Iris pigment epithelial cell (primary cell): ENCODE measurements around the gene UBAP1L.
"Not testable (repeated sequence)": the region's sequence is repeated elsewhere in the genome, so short reads cannot be mapped to it uniquely, and the experiment has no call there.

Experiments
- DNase-seq: peaks from one replicate; pipeline ENCODE4 v3.0.0-alpha.2; 2011; ENCODE audit warnings: low read depth

The UBAP1L gene

DNA sequence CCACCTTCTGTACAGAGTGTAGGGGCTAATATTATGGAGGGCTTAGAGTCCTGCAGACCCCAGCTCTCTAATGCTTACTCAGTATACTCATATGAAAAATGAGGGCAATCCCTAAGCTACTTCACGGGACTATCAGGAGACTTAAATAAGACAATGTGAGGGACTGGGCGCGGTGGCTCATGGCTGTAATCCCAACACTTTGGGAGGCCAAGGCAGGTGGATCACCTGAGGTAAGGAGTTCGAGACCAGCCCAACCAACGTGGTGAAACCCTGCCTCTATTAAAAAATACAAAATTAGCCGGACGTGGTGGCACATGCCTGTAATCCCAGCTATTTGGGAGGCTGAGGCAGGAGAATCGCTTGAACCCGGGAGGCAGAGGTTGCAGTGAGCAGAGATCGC lies 15.2 kb downstream of the UBAP1L start:
- not testable (repeated sequence) for DNase-seq

DNA sequence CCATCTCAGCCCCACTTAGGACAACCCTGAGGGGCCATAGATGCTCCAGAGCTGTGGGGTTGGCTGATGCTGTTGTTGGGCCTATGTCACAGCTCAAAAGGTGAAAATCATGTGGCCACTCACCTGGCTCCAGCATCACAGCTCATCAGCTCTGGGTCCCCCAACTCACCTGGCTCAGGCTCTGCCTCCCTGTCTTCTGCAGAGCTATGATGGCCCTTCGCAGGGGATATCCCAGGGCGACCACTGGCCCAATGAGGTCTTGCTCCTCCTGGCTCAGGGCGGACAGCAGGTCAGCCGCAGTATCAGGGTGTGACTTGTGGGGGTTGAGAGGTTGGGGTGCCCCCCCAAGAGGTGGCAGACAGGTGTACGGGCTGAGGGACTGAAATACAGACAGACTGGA lies 15.7 kb downstream of the UBAP1L start:
- DNase-seq = no peak

DNA sequence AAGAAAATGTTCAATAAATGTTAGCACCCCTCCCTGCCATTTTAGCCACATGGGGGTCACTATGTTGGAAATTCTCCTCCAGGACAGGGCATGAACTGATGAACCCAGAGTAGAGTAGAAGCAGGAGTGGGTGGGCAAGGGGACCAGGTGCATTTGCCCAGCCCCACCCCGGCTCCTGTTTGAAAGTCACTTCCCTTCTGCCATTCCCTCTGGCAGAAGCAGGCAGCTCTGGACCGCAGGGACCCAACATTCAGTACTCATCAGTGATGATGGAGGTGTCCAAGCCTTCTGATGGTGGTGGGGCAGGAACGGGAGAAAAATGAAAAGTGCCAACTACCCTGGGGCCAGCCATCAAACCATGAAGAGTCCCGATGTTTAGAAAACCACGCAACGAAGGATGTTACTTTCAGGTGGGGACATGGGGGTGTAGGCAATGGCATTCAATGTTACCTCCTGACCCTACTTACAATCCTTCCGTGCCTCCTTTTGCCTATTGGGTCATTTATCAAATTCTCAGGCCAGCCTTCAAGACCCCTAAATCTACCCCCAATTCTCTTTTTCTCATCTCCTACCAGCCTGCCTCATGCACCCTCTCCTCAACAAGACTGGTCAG lies 17.2 kb downstream of the UBAP1L start:
- DNase-seq = no peak

DNA sequence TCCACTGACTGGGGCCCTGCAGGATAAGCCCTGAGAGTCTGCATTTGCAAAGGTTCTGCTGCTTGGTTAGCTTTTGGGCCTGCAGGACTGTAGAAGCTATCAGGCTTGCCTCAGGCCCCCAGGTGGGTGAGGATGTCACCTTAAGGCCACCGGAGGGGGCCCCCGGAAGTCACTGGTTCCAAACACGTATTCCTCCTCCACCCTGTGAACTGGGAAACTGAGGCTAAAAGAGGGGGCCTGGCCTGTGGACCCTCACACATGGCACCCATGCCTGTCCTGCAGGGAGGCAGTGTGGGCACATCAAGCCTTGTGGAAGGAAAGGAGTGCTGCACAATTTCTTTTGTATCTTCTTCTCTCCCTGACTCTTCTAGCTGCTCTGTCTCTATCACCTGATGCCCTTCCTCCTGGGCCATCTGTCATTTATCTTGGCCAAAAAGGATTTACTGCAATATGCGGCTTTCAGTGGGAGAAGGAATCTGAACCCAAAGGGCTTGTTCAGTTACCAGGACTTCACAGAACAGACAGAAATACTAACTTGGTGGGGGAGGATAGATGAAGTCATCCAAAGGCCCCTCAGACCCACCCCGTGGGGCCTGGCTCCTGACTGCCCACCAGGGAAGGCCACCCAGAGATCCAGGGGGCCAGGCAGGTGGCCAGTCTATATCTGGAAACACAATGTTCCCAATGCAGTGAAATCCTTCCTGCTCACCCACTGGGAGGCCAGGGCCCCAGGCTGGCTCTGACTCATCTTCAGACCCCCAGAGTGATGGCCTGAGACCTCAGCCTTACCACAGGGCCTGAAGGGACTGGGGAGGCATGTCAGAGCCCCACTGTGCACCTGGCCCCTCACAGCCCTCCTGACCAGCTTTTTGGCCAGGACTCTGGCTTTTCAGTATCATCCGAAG lies 18.3 kb downstream of the UBAP1L start:
- no peak for DNase-seq

DNA sequence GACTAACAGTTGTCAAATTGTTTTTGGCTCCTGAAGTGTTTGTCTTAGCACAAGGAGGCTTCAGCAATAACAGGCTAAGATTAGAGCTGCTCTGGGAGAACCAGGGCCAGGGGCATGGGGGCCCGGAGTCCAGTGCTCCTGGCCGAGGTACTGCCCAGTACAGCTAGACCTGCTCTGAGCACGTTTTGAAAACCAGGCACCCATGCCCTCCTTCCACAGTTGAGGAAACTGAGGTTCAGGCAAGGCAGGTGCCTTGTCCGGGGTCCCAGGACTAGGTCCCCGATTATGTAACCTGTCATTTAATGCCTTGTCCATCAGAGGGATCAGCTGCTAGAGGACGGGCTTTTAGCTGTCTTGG lies 19.3 kb downstream of the UBAP1L start:
- DNase-seq = no peak

DNA sequence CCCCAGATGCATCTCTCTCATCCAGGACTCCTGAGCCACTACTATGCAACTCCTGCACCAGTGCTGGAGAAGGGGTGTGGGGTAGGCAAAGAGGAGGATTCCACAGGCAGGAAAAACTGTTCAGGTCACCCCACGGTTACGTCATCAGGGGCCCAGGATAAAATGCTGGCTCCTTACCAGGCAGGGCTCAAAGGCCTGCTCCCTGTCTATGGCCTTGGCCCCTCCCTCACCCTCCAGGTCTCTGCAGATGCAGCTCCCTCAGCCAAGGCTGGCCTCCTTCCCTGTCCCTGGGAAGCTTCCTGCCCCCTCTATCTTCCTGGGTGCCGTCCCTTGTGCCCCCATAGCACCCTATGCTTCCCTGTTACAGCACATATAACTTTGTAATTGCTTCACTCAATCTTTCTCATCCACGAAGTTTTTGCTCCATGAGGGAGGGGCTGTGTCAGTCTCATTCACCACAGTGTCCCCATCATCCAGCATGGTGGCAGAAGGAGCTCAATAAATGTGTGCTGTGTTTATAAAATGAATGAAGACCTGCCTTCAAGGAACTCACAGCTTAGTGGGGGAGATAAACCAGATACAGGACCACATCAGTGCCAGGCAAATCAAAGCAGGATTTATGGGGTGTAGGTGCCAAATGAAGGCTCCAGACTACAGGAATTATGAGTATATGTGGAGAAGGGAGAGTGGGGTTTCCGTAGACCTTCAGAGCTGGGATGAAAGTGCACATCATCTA lies 19.8 kb downstream of the UBAP1L start:
- DNase-seq = no peak

DNA sequence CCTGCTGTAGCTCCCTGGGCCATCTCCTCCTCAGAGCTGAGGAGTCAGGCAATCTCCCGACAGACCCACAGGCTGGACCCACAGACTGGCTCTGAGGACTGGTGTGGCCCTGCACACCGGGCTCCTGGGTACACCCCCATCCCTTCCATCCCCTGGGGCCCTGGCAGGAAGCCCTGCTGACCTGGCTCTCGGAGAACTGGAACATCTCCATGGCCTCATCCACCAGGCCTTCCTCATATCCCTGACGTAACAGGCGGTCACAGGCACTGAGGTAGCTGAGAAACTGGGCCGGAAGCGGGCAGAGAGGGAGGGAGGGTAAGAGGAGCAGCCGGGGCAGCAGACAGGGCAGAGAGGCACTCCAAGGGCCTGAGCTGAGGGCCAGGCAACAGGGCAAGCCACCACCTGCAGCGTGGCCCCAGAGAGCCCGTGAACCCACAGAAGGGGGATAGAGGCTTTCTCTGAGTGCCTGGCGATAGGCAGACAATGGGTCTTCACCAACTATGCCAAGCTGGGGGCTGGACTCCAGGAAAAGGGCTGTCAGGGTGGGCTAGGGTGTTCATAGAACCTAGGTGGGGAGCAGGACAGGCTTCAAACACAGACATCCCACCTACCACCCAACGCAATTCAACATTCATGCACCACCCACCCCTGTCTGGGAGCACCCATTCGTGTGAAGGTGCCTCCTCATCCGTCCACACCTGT lies 20.6 kb downstream of the UBAP1L start:
- DNase-seq = no peak

DNA sequence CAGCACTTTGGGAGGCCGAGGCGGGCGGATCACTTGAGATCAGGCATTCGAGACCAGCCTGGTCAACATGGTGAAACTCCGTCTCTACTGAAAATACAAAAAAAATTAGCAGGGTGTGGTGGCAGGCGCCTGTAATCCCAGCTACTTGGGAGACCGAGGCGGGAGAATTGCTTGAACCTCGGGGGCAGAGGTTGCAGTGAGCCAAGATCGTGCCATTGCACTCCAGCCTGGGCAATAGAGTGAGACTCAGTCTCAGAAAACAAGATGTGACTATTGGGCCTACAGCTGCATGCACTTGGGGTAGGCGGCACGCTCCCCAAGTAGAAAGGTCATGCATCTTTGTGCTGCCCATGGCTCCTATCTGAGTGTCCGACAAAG lies 21.2 kb downstream of the UBAP1L start:
- DNase-seq = not testable (repeated sequence)

DNA sequence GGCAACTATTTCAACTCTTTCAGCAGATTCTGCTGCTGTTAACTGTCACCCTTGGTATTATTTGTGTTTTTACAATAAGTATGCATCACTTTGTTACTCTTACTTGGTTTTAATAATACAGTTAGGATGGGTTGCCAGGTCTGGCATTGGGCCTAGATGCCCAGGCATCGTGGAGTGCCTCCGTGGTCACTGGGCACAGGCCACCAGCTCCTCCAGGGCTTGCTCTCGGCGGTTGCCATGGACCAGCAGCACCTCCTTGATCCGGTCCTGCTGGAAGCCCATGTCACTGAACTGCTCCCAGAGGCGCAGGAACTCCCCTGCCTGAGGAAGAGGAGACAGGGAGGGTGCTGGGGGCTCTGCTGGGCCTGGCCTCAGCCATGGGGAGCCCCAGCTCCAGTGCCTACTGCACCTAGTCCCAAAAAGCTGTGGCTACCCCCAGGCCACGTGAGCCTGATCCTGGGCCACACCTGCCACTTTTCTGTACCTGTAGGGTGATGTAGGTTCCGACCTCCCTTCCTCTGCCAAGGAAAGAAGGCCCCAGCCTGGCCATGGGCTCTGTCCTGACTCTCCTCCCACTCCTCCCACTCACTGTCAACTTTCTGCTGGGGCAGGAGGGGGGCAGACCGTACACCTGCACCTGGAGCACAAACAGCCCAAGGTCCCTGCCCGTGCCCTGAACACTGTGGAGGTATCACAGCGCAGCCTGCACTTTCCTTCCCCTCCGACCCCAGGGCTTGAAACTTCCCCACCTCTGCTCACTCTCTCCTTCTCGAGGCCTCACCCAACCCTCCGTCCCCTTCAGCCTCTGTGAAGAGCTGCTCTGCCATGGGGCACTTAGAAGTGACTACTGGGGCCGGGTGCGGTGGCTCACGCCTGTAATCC lies 21.8 kb downstream of the UBAP1L start:
- no peak for DNase-seq

DNA sequence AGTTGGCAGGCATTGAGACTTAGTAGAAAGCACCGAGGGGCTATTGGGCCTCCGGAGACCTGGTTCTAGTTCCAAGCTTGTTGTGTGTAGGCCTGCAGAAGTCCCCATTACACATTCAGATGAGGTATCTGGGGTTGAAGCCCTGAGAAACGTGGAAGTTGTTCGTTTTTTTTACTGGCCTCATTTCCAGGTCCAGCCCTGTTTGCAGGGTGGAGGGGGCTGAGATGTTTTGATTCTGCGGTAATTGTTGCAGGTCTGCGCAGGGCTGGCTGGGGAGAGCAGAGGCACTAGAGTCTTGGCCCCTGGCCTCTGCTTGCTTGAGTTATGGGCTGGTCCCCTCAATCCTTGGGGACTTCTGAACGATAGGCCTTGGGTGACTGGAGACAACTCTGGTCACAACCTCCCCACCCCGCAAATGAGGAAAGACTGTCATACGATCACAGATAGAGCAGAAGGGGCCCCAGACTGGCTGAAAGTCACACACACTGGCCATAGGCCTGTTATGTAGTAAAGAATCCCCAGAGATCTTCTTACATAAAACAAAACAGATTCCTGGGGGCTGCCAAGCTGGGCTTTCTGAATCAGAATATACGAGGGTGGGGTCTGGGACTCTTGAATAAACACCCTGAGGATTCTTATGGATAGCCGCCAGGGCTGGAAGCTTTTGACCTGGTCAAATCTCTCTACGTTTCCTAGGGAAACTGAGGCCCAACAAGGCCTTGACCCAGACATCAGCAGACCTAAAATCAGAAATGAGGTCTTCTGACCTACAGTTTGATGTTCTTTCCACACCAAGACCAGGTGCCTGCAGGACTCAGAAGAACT lies 22.8 kb downstream of the UBAP1L start:
- DNase-seq = no peak

DNA sequence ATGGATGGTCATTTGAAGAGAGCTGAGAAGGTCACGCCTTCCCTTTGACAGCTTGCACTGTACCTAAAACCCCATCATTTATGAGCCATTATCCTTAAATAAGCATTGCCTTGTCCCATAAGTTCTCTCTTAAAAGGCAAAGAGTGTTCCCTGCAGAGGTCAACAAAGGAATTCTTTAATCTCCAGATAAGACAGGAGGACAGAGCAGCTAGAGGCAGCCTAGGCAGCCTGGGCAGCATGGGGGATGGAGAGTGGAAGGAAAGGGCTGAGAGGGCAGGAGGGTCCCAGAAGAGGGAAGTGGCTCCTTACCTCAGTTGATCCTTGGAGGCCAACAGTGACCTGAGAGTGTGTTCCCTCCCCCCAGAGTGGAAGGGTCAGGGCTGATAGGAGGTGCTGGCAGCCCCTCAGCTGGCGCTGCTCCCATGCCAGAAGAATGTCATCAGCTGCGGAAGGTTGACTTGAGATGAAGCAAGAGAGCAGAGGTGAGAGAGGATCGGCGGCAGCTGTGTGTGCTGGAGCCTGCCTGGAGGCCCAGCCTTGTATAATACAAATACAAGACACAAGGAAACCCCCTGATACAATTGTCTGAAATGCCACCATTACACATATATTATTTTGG lies 25.7 kb downstream of the UBAP1L start:
- peak; percentile 34 for DNase-seq

DNA sequence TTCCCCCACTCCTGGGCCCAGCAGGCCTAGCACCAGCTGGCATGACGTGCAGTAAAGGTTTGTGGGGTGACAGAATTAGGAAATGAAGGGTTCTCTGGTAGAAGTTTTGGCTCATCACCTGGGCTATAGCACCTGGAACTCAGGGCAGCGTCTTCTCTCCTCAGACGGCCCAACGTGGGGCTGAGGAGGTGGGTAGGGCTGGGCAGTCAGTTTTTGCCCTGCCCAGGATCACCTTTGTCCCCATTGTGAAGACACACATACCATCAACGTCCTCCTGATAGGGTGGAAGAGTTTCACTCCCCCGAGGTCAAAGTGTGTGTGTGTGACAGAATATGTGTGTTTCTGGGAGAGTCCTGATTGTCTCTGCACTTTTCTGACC lies 26.4 kb downstream of the UBAP1L start:
- no peak for DNase-seq

DNA sequence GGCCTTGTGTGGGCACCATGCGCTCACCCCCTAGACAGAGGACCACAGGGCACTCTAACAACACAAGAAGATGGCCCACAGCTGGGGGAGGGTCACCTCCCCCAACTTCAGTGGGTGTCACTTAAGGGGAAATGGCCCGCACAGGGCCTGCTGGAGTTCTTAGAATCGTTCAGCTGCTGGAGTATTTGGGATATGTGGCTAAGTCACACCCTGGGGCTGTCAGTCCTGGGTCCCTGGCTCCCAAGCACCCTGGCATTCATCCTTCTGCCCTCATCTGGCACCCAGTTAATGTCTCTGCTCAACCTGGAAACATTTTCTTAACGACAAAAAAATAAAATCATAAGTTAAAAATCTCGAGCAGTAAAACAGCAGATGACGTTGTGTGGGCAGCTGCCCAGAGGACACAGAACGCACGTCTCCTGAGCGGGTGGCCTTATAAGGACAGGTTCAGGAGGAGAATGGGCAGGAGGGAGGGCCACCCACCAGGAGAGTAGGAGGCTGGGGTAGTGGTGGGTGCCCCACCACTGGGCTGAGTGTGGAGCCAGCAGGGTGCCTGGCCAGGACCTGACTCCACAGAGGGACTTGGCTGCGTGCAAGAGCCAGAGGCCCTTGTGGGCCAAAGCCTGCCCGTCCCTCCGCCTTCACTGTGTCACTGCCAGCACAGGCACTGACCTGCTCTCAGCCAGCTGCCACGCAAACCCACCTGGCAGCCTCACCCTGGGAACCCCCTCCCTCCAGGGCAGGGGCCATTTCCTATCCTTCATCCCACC lies 26.9 kb downstream of the UBAP1L start:
- DNase-seq = no peak

DNA sequence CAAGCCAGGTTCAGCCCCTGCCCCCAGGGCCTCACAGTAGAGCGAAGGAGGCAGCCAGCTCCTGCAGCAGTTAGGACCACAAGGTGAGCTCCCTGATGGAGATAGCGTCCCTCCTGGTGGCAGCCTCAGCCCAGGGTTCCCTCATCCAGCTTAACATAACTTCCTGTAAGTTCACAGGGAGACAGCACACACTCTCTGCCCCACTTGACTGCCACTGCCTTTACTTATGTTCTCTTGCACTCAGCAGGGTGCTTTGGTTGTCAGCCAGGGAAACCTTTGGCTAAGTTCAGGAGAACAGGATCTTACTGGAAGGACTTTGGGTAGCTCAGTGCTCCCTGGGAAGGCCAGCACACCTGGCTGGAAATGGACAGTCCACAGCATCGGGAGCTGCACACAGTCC lies 27.6 kb downstream of the UBAP1L start:
- DNase-seq = no peak

DNA sequence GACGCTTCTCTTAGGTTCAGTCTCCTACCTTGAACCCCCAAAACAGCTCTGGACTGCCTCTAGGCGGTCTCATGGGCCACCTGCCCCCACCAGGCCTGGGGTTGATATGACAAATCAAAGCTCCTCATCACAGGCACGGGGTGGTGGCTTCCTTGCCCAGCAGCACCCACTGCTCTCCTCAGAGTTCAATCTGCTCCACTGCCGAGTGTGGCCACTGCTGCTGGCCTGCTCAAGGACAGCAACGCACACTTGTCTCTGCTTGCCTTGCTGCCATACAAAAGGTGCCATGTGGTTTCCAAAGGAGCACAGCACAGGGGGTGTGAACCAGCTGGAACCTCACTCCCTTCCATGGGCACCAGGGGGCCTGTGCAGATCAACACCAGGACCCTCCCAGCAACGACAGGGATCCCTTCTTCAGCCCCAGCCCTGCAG lies 28.3 kb downstream of the UBAP1L start:
- no peak for DNase-seq

DNA sequence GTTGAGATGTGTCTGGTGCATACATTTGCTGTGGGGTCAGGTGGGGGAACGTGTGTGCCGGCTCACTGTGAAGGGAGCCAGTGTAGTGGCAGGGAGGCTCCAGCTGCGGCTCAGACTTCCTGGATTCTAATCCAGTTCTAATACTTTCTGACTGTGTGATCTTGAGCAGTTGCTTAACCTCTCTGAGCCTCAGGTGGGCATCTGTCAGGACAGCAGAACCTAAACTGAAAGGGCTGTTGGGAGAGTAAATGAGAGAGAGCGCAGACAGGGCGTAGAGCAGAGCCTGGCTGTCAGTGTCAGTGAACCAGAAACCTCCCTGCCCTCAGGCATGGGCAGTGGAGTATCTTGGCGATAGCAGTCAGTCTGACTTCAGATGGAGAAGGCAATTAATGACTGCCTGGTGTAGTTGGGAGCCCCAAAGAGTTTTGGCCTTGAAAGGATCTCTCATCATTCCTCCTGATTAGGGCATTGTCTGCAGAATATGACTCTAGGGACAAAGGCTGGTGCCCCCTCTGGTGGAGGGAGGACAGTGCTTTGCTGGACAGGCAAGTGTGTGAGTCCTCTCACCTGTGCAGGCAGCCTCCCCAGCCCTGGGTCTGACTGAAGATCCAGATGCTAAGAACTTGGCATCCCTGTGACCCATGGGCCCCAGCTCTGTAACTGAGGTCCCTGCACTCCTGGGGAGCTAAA lies 28.9 kb downstream of the UBAP1L start:
- DNase-seq = no peak

DNA sequence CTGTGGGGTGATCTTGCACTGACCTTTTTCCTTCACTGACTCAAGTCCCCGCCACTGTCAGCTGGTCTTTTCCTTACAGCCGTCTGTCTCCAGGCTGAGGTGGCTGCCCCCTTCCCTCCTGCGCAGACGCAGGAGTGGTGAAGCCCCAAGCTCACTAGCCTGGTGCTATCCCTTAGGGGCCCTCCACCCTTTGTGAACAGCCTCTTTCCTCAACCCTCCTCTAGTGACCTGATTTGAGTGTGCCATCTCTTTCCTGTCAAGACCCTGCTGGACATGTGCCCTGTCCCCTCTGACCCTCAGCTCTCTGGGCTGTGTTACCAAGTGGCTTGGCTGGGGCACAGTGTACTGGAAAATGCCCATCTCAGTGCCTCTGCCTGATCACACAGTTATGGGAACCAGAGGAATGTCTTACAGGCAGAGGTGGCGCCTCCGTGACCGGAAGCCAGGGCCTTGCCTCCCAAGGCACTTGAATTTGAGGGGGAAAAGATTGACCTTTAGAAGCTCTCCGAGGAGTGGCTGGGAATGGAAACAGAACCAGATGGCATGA lies 29.7 kb downstream of the UBAP1L start:
- no peak for DNase-seq

DNA sequence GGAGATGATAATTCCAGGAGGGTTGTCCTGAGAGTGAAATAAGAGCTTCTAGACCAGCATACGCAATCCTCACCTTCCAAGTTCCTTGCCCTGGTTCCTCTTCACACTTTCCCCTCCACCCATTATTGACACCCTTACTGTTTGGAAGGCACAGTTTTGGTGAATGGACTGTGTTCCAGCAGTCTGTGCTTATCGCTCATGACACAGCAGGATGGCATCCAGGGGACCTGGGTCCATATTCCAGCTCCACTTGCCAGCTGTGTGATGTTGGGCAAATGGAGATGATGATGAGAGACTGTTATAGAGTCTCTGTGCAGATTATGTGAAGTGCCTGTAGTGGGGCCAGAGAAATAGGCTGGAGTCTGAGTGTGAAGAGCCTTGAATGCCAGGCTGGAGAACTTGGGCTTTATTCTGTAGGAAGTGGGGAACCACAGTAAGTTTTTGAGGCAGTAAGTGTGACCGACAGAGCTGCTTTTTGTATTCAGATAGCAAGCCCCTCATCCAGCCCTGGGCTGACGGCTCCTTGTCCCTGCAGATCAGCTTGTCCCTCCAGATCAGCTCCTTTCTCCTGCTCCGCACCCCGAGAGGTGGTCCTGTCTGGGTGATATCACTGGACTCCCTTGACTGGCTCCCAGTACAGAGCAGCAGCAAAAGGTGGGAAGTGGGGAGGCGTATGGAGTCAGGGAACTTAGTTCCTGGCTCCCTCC lies 30.3 kb downstream of the UBAP1L start:
- DNase-seq = no peak
